ENCODE measurements around the gene EIF5A2. TPM values are rescaled to one million over a fixed set of nuclear protein-coding genes. Genes with fewer than 3 reads are reported as not detected.
A peak's percentile ranks its signal among the peaks of the same experiment; 100 is the strongest.
"Not testable (repeated sequence)": the region's sequence is repeated elsewhere in the genome, so short reads cannot be mapped to it uniquely, and the experiment has no call there.

EIF5A2 gene
- total RNA-seq, 1 donor from 2014 or later: 2.7 TPM

- Mint-ChIP-seq H3K27me3 (peaks cover 29% of the 10 kb centered on the region), H3K9me3 (ENCODE audit: low read depth) (peaks cover 14% of the 10 kb centered on the region), H3K4me1 (ENCODE audit: low read depth) (peaks cover 3% of the 10 kb centered on the region), H3K27ac (no peak overlapping the region), H3K36me3 (ENCODE audit: insufficient read depth) (peaks cover 4% of the 10 kb centered on the region), H3K4me3 (ENCODE audit: low read depth) (peak overlapping the region; percentile 89)
- TF ChIP-seq CTCF (IDR thresholded peaks at IDR 0.05; ENCODE audit: unreplicated experiment): no peak
- no peak for DNase-seq (ENCODE audit: low spot score, unreplicated experiment)
Measured at GRCh38 chr3:170907637-170908234, 701 bp downstream of the EIF5A2 start.

- peaks cover 9% of the 10 kb centered on the region for H3K9me3 Mint-ChIP-seq (ENCODE audit: low read depth)
- no peak for DNase-seq (ENCODE audit: low spot score, unreplicated experiment)
- no peak overlapping the region for H3K27ac Mint-ChIP-seq
- H3K36me3 Mint-ChIP-seq (ENCODE audit: insufficient read depth): peaks cover 2% of the 10 kb centered on the region
- TF ChIP-seq CTCF (IDR thresholded peaks at IDR 0.05; ENCODE audit: unreplicated experiment): no peak
- H3K4me1 Mint-ChIP-seq (ENCODE audit: low read depth): peaks cover 3% of the 10 kb centered on the region
- peaks cover 24% of the 10 kb centered on the region for H3K27me3 Mint-ChIP-seq
- H3K4me3 Mint-ChIP-seq (ENCODE audit: low read depth): no peak overlapping the region
Measured at GRCh38 chr3:170905862-170906261, 2.6 kb downstream of the EIF5A2 start.

GRCh38 chr3:170903123-170903522 lies 5.3 kb downstream of the EIF5A2 start:
- no peak overlapping the region for H3K4me3 Mint-ChIP-seq (ENCODE audit: low read depth)
- no peak overlapping the region for H3K27ac Mint-ChIP-seq
- no peak for DNase-seq (ENCODE audit: low spot score, unreplicated experiment)
- H3K36me3 Mint-ChIP-seq (ENCODE audit: insufficient read depth): peaks cover 2% of the 10 kb centered on the region
- TF ChIP-seq CTCF (IDR thresholded peaks at IDR 0.05; ENCODE audit: unreplicated experiment): no peak
- peaks cover 22% of the 10 kb centered on the region for H3K27me3 Mint-ChIP-seq
- no peaks in the 10 kb centered on the region for H3K9me3 Mint-ChIP-seq (ENCODE audit: low read depth)
- H3K4me1 Mint-ChIP-seq (ENCODE audit: low read depth): peaks cover 3% of the 10 kb centered on the region

- no peak for DNase-seq (ENCODE audit: low spot score, unreplicated experiment)
- Mint-ChIP-seq H3K9me3 (ENCODE audit: low read depth) (peaks cover 13% of the 10 kb centered on the region), H3K27ac (no peak overlapping the region), H3K36me3 (ENCODE audit: insufficient read depth) (peaks cover 7% of the 10 kb centered on the region), H3K4me3 (ENCODE audit: low read depth) (no peak overlapping the region), H3K4me1 (ENCODE audit: low read depth) (no peaks in the 10 kb centered on the region), H3K27me3 (no peaks in the 10 kb centered on the region)
- TF ChIP-seq CTCF (IDR thresholded peaks at IDR 0.05; ENCODE audit: unreplicated experiment): no peak
Measured at GRCh38 chr3:170899455-170899854, 9.0 kb downstream of the EIF5A2 start.

- Mint-ChIP-seq H3K9me3 (ENCODE audit: low read depth) (peaks cover 13% of the 10 kb centered on the region), H3K27me3 (no peaks in the 10 kb centered on the region), H3K4me3 (ENCODE audit: low read depth) (no peak overlapping the region), H3K4me1 (ENCODE audit: low read depth) (no peaks in the 10 kb centered on the region), H3K27ac (no peak overlapping the region), H3K36me3 (ENCODE audit: insufficient read depth) (peaks cover 7% of the 10 kb centered on the region)
- no peak for DNase-seq (ENCODE audit: low spot score, unreplicated experiment)
- TF ChIP-seq CTCF (IDR thresholded peaks at IDR 0.05; ENCODE audit: unreplicated experiment): no peak
Measured at GRCh38 chr3:170897978-170898377, 10.5 kb downstream of the EIF5A2 start.

- not testable (repeated sequence) for DNase-seq (ENCODE audit: low spot score, unreplicated experiment); H3K27me3 Mint-ChIP-seq; H3K4me3 Mint-ChIP-seq (ENCODE audit: low read depth); H3K4me1 Mint-ChIP-seq (ENCODE audit: low read depth); H3K36me3 Mint-ChIP-seq (ENCODE audit: insufficient read depth); H3K27ac Mint-ChIP-seq
- H3K9me3 Mint-ChIP-seq (ENCODE audit: low read depth): peaks cover 13% of the 10 kb centered on the region
Measured at GRCh38 chr3:170897199-170897598, 11.2 kb downstream of the EIF5A2 start.

All from progenitor cell of endocrine pancreas (in vitro differentiated cells).